Upper lobe of left lung (tissue), 6 donors: Measurements from ENCODE around the gene MMP11. TPM values are rescaled to one million over a fixed set of nuclear protein-coding genes. Genes with fewer than 3 reads are reported as not detected.

Experiments
- ATAC-seq, 2 donors: fragments of 200-7000 bp; cut with Tn5 transposase; one replicate each; pipeline ENCODE4 v1.9.1; 2022; ENCODE audit warnings: mild to moderate bottlenecking in 2 of 2, moderate library complexity in 2 of 2; ENCODE audit not compliant: low FRiP score in 2 of 2
- DNase-seq, 2 donors: peaks; one replicate each; pipeline ENCODE4 v3.0.0-alpha.2; 2019 to 2020
- H3K27ac ChIP-seq, 4 donors: fragments of 200-600 bp; sonication (generic); one replicate each; pipeline ENCODE4 v1.5.1; 2016 to 2019
- H3K27me3 ChIP-seq, 4 donors: fragments of 200-600 bp; sonication (generic); one replicate each; pipeline ENCODE4 v1.5.1; 2017 to 2019
- H3K36me3 ChIP-seq, 4 donors: fragments of 200-600 bp; sonication (generic); one replicate each; pipeline ENCODE4 v1.5.1; 2016 to 2019
- H3K4me1 ChIP-seq, 4 donors: fragments of 200-600 bp; sonication (generic); one replicate each; pipeline ENCODE4 v1.5.1; 2018 to 2019
- H3K4me3 ChIP-seq, 4 donors: fragments of 200-600 bp; sonication (generic); one replicate each; pipeline ENCODE4 v1.5.1; 2017 to 2019; ENCODE audit warnings: mild to moderate bottlenecking in 2 of 4, moderate library complexity in 1 of 4
- H3K9me3 ChIP-seq, 4 donors: fragments of 200-600 bp; sonication (generic); one replicate each; pipeline ENCODE4 v1.5.1; 2018 to 2019
- CTCF ChIP-seq, 6 experiments: fragments of 450-650 bp in 4 of 6; fragments of 200-600 bp in 2 of 6; sonication (generic) in 2 of 6; IDR thresholded peaks; one replicate each; pipeline ENCODE4 v1.5.1; 2016 to 2019; ENCODE audit warnings: antibody characterized with exemption in 6 of 6
- EP300 ChIP-seq, 4 donors: sonication (generic); formaldehyde crosslinking; IDR thresholded peaks; one replicate each; pipeline ENCODE4 v1.5.1; 2017; ENCODE audit warnings: antibody characterized with exemption in 4 of 4, control low read depth in 2 of 4
- POLR2A ChIP-seq, 4 donors: fragments of 450-650 bp; IDR thresholded peaks; one replicate each; pipeline ENCODE4 v1.5.1; 2016 to 2017; ENCODE audit warnings: antibody characterized with exemption in 4 of 4, mild to moderate bottlenecking in 2 of 4
- POLR2AphosphoS5 ChIP-seq, 2 donors: sonication (generic); formaldehyde crosslinking; IDR thresholded peaks; one replicate each; pipeline ENCODE4 v1.5.1; 2017; ENCODE audit warnings: antibody characterized with exemption in 2 of 2
- WGBS, 2 donors: methylation state at CpG; one replicate each; pipeline ENCODE4 v1.1.5; 2017 to 2018; 5-methylcytosine and 5-hydroxymethylcytosine counted together
- total RNA-seq, 6 donors: library from RNA; depleted of rRNA in 4 of 6; stranded (reverse); fragments of >200 nt in 4 of 6; gene quantifications; one replicate each; pipeline versions ENCODE4 v1.1.0 to v1.2.1, GENCODE V29; 2016 to 2021
- donor health status: DM: no; HTN: no; CAD: no; lungs with moderate emphysema.
- donor health status: DM: no; HTN: yes; CAD: no; lungs with severe emphysema.

MMP11 gene
- total RNA-seq, 6 donors from 2014 or later = 0.57 to 7.7 (median 2.9) TPM; not detected in 3

DNA sequence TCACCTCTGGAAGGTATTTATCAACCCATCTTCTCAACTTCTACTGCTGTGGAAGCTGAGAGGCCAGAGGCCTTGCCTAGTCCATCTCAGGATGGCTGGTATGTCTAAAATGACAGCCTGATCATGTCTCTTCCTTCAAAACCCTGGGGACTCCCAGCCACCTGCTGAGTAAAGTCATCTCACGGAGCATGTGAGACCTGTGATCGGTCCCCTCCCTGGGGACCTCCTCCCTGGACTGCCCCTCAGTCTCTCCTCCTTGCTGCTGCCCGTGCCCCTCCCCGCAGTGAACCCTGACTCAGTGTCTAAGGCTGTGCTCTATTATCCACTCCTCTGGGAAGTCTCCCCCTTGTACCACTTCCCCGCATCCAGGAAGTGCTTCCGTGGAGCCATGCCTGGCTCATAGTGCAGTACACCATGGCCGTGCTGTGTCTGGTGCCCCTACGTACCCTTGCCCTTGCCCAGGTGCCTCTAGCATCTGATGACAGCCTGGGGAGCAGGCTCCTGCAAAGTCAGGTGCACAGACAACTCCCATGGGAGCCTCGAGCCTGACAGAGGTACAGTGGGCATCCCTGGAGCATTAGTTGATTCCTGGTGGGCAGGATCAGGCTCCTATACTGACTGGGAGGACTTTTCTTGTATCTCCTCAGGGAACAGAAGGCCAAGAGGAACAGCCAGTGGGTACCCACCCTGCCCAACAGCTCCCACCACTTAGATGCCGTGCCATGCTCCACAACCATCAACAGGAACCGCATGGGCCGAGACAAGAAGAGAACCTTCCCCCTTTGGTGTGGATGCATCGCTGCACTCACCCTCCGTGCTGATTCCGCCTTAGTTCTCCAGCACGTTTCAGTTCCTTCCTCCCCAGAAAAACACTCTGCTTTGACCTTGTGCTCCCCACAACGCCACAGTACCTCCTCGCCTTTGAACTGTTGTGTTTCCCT lies 27.9 kb downstream of the MMP11 start:
- H3K27ac ChIP-seq = no peak overlapping the region
- H3K9me3 ChIP-seq = no peaks in the 10 kb centered on the region
- DNase-seq (no peak), ATAC-seq (no peak)
- no peak overlapping the region for H3K4me3 ChIP-seq
- H3K36me3 ChIP-seq = peaks cover 31 to 92% (median 77%) of the 10 kb centered on the region in 4 donors
- WGBS, 2 donors = 91 to 98% methylated on average over 17 of the region's 18 CpGs
- H3K4me1 ChIP-seq = no peaks in the 10 kb centered on the region
- TF ChIP-seq POLR2A (IDR thresholded peaks at IDR 0.05) (no peak), POLR2AphosphoS5 (IDR thresholded peaks at IDR 0.05) (no peak), CTCF (IDR thresholded peaks at IDR 0.05) (no peak), EP300 (IDR thresholded peaks at IDR 0.05) (no peak)
- no peaks in the 10 kb centered on the region for H3K27me3 ChIP-seq

DNA sequence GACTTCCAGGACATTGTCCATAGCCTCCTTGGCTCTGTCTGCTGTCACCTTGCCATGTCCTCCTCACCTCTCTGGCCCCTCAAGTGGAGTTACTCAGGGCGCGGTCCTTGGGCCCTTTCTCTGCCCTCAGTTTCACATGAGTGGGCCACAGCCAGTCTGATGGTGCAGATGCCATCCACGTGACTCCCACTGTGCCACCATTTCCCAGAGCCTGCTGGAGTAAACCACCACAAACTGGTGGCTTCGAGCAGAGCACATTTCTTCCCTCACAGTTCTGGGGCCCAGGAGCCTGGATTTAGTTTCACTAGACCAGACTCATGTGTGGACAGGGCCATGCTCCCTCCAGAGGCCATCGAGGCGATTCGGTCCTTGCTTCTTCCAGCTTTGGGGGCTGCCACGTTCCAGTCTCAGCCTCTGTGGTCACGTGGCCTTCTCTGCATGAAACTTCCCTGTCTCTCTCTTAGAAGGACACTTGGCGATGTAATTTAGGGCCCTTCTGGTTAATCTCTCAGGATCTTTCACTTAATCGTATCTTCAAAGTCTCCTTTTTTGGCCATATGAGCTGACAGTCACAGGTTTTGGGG lies 28.7 kb downstream of the MMP11 start:
- ATAC-seq (no peak), DNase-seq (no peak)
- H3K36me3 ChIP-seq = peaks cover 31 to 92% (median 77%) of the 10 kb centered on the region in 4 donors
- 92% methylated on average over 10 to 11 of the region's 11 CpGs for WGBS, 2 donors
- H3K27ac ChIP-seq = no peak overlapping the region
- no peak for TF ChIP-seq CTCF (IDR thresholded peaks at IDR 0.05)
- no peak for TF ChIP-seq EP300 (IDR thresholded peaks at IDR 0.05)
- TF ChIP-seq POLR2A (IDR thresholded peaks at IDR 0.05) = no peak
- TF ChIP-seq POLR2AphosphoS5 (IDR thresholded peaks at IDR 0.05) = no peak
- no peaks in the 10 kb centered on the region for H3K4me1 ChIP-seq
- no peak overlapping the region for H3K4me3 ChIP-seq
- no peaks in the 10 kb centered on the region for H3K27me3 ChIP-seq
- no peaks in the 10 kb centered on the region for H3K9me3 ChIP-seq

DNA sequence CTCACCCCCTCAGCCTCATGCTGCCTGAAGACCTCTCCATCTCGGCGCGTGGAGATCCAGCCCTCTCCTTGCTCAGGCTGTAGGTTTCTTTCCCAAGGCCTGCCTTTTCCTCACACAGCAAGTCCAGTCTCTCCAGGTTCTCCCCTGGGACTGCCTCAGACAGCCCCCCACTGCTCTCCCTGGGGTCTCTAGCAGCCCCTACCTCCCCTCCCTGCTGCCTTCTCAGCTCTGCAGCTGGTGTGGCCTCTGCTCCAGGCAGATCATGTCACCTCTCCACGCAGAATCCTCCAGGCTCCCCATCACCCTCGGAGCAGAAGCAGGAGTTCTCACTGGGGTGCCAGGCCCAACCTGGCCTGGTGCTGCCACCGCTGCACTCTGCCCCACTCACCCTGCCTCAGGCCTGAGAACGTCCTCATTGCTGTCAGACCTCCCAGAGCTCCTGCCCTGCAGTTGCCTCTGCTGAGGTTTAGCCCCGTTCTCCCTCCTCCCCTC lies 29.3 kb downstream of the MMP11 start:
- no peaks in the 10 kb centered on the region for H3K9me3 ChIP-seq
- H3K27ac ChIP-seq = no peak overlapping the region
- no peaks in the 10 kb centered on the region for H3K27me3 ChIP-seq
- no peak for TF ChIP-seq POLR2AphosphoS5 (IDR thresholded peaks at IDR 0.05)
- no peak for TF ChIP-seq EP300 (IDR thresholded peaks at IDR 0.05)
- no peak for TF ChIP-seq POLR2A (IDR thresholded peaks at IDR 0.05)
- TF ChIP-seq CTCF (IDR thresholded peaks at IDR 0.05) = no peak
- 95 to 96% methylated on average over 6 to 8 of the region's 8 CpGs for WGBS, 2 donors
- H3K36me3 ChIP-seq = peaks cover 31 to 92% (median 76%) of the 10 kb centered on the region in 4 donors
- no peak overlapping the region for H3K4me3 ChIP-seq
- DNase-seq (no peak), ATAC-seq (no peak)
- H3K4me1 ChIP-seq = no peaks in the 10 kb centered on the region

- no peak overlapping the region for H3K27ac ChIP-seq
- H3K9me3 ChIP-seq = no peaks in the 10 kb centered on the region
- TF ChIP-seq EP300 (IDR thresholded peaks at IDR 0.05) (no peak), POLR2A (IDR thresholded peaks at IDR 0.05) (no peak), POLR2AphosphoS5 (IDR thresholded peaks at IDR 0.05) (no peak)
- peaks cover 31 to 97% (median 74%) of the 10 kb centered on the region in 4 donors for H3K36me3 ChIP-seq
- peak; percentile 24 to 41 for ATAC-seq
- H3K4me3 ChIP-seq = no peak overlapping the region
- DNase-seq = no peak
- no peaks in the 10 kb centered on the region for H3K4me1 ChIP-seq
- 83 to 86% methylated on average over 16 to 21 of the region's 21 CpGs for WGBS, 2 donors
- no peaks in the 10 kb centered on the region for H3K27me3 ChIP-seq
Observed at GRCh38 chr22:23803001-23803819, 30.6 kb downstream of the MMP11 start.
